Posterior vena cava (tissue), 2 donors: ENCODE data around the gene CCDC57. TPM values are rescaled to one million over a fixed set of nuclear protein-coding genes. Genes with fewer than 3 reads are reported as not detected.

ENCODE experiments used
- DNase-seq: peaks from one replicate; pipeline ENCODE4 v3.0.0-alpha.2; 2020; ENCODE audit warnings: low spot score
- intact Hi-C, 2 donors: fragments of 100-400 bp; cut with DNase I; formaldehyde crosslinking; loops; one replicate each; pipeline versions ENCODE4 v1.14.1 to v1.14.2; 2022 to 2023
- total RNA-seq, 2 donors: library from RNA; stranded (reverse); fragmentation: NEBNext Ultra II Directional; extraction: Animal tissue kit (Norgen Biotek cat#: 25700); gene quantifications; one replicate each; pipeline ENCODE4 v1.2.1, GENCODE V29; 2021
- donor health status: DM: yes; HTN: yes; CAD: no.
- donor health status: DM: yes; HTN: yes; CAD: no.

Gene CCDC57
- total RNA-seq, 2 donors from 2014 or later = 20.3 to 28.5 TPM

DNA sequence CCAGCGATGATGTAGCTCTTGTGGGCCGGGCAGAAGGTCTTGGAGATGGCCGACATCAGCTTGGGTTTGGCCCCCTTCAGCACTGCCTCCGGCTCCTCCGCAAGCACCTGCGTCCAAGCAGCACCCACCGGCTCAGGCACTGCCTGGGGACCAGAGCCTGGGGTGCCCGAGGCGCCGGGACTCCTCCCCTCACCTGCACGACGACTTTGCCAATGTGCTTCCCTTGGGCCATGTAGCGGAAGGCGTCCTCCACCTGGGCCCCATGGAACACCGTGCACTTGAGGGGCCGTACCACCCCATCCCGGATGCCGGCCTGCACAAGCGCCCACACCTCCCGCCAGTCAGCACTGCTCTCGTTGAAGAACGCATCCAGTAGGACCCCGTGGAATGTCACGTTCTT is 129.6 kb downstream of the CCDC57 start:
- intact Hi-C loops = no loop called here
- no peak for DNase-seq

DNA sequence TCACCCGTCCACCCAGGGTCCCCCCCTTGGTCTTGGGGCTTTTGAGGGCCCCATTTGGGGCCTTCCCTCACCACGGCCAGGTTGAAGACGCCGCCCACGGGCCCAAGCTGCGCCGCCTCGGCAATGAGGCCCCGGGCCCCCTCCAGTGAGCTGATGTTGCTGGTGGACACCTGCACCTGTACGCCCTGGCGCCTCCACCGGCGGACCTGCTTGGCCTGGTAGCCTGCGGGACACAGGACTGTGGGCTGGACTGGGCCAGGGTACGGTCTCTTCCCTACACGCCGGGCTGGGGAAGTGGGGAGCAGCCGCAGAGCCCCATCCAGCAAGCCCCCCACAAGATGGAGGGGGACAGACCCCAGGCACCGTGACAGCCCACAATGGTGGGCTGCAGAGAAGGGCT is 130.2 kb downstream of the CCDC57 start:
- no peak for DNase-seq
- intact Hi-C loops = no loop called here

DNA sequence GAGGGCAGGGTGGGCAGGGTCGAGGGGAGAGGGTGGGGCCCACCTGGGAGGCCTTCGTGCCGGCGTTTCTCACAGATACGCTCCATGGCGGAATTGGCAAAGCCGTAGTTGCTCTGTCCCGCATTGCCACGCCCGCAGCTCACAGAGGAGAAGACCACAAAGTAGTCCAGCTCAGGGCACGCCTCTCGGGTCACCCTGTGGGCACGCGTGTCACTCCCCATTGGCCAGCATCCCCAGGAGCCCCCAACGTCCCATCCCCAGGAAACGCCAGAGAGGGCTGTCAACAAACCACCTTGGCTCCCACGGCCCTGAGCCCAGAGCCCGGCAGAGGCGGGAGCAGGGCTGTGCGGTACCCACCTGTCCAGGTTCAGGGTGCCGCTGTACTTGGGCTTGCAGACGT is 130.7 kb downstream of the CCDC57 start:
- intact Hi-C loops = no loop called here
- no peak for DNase-seq

DNA sequence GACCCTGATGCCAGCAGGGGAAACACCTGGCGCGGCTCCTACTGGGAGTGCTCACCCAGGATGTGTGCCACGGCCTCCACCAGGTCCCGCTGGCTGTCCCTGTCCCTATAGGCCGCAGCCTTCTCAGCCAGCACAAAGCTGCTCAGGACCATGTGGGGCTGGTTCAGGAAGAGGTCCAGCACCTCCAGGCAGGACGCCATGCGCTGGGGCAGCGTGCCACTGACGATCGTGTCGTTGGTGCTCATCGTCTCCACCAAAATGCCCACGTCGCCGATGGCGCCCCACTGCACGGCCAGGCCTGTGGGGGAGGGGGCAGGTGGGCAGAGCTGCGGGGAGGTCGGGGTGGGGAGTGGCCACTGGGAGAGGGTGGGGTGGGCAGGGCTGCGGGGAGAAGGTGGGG is 131.1 kb downstream of the CCDC57 start:
- intact Hi-C loops = no loop called here
- no peak for DNase-seq

- no peak for DNase-seq
- intact Hi-C loops = no loop called here
Observed at GRCh38 chr17:82080789-82081464, 131.7 kb downstream of the CCDC57 start.

- no peak for DNase-seq
- intact Hi-C loops = no loop called here
Observed at GRCh38 chr17:82080048-82080788, 132.4 kb downstream of the CCDC57 start.

DNA sequence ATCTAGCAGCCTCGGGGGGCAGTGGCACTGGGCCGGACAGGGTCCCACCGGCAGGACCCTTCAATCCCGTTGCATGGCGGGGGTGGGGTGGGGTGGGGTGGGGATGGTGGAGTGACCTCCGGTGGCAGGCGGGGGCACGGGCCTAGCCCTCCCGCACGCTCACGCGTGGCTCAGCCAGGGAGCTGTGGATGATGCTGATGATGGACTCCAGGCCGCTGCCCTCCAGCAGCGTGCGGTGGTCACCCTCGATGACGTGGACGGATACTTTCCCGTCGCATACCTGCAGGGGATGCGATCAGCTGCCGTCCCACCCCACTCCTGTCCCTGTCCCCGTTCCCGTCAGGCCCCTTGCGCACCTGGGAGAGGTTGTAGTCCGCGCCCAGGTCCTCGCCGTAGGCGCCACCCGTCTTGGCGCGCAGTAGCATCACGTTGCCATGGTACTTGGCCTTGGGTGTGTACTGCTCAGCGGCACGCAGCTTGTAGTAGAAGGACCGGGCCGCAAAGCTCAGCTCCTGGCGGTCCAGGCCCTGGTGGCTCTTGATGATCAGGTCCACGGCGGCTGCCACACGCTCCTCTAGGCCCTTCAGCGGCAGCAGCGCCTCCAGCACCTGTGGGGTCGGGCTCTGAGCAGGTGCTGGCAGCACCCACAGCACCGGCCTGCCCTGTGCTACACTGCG is 133.5 kb downstream of the CCDC57 start:
- intact Hi-C loops = no loop called here
- no peak for DNase-seq

- intact Hi-C loops = no loop called here
- DNase-seq = no peak
Observed at GRCh38 chr17:82078433-82078832, 134.2 kb downstream of the CCDC57 start.

DNA sequence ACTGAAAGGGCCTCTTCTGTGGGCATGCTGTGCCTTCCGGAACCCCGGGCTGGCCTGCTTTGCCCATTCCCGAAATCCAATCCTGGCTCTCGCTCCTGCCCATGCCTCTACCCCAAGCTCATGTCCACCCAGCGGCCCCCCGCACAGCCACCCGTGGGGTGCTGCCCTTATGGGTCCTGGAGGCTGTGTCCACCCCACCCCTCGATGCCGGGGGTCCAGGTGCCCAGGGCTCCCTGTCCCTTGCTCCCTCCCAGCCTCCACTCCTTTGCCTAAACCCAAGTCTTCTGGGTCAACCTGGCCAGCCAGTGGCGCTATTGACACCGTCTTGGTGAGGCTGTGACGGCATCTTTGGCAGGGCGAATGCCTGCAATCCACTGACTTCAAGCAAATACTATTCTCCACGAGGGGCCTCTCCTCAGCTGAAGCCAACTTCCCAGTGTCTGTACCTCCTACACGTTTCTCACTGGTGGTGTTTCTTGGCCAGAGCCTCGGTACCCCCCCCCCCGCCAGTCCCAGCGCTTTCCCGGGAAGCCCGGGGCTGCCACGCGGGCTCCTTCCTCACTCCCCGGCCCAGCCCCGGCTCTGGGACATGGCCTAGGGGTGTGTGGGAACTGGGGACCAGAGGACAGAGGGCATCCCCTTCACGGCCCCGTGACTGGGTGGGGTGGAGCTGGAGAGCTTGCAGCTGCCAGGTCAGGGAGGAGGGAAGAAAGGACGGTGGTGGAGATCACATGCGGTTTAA is 134.9 kb downstream of the CCDC57 start:
- intact Hi-C loops = no loop called here
- DNase-seq = no peak

DNA sequence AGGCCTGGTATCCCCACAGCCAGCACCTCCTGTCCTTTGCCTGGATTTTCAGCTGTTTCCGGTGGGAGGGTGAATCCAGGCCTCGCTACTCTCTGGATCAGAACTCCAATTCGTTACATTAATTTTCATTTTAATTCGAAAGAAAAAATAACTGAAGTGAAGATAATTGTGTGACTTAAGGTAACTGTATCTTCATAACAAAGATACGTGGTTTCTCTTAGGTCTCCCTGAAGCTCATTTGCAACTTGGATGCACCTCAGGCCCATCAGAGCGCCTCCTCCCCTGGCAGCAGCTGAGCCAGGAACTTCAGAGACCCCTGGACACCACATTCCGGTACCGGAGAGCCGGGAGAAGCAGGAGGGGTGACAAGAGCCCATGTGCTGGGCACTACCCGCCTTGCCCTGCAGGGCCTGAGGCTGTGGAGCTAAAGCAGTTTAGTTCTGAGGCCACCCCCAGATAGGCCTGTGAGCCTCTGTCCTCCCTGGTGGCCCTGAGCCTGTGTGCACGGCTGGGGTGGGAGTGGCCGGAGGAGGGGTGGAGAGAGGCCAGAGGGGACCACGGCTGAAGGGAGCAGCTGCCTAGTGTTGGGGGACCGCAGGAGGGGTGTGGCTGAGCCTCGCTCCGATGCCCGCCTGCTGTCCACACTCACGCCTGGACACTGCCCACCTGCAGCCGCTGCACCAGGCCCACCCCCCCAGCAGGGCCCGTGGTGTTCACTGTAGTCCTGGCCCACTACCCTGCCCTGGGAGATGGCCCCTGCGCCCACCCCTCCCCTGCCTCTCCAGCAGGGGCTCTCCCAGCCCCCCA is 135.7 kb downstream of the CCDC57 start:
- intact Hi-C loops = no loop called here
- no peak for DNase-seq

DNA sequence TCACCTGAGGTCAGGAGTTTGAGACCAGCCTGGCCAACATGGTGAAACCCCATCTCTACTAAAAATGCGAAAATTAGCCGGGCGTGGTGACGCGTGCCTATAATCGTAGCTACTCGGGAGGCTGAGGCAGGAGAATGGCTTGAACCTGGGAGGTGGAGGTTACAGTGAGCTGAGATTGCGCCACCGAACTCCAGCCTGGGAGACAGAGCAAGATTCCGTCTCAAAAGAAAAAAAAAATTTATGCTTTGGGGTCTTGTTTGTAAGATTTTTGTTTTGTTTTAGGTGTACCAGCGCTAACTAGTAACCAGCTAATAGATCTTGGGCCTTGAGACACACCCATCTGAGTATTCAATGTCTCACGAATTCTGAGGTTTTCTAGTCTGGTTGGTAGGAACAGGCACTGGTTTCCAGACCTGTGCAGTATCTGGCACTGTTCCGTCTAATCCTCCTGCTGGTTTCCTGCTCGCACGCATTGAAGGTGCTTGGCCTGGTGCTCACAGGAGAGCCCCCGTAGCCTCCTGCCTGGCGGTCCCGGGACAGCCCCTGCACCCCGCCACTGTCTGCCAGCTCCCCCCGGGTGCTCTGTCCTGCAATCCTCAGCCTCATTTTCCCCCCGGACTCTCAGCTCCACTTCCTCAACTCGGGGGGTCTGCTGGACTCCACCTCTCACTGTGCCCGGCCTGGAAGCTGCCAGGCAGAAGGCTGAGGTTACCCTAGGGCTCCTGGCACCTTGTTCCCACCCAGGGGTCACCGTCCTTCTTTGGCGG is 136.4 kb downstream of the CCDC57 start:
- intact Hi-C loops = no loop called here
- no peak for DNase-seq

- intact Hi-C loops = no loop called here
- DNase-seq = no peak
Observed at GRCh38 chr17:82073446-82073845, 139.2 kb downstream of the CCDC57 start.

GRCh38 chr17:82072827-82073226 is 139.8 kb downstream of the CCDC57 start:
- intact Hi-C loops = no loop called here
- DNase-seq = no peak

- DNase-seq = no peak
- intact Hi-C loops = no loop called here
Observed at GRCh38 chr17:82070611-82071010, 142.0 kb downstream of the CCDC57 start.

- intact Hi-C loops = no loop called here
- DNase-seq = peak; percentile 91
Observed at GRCh38 chr17:82065638-82066303, 146.9 kb downstream of the CCDC57 start, which contains the start of gene DUS1L. Gene DUS1L (minus strand): TSS chr17:82065804. CDS start chr17:82065059, 745 bp downstream.

GRCh38 chr17:82065193-82065637 is 147.4 kb downstream of the CCDC57 start:
- DNase-seq = no peak
- intact Hi-C loops = no loop called here

DNA sequence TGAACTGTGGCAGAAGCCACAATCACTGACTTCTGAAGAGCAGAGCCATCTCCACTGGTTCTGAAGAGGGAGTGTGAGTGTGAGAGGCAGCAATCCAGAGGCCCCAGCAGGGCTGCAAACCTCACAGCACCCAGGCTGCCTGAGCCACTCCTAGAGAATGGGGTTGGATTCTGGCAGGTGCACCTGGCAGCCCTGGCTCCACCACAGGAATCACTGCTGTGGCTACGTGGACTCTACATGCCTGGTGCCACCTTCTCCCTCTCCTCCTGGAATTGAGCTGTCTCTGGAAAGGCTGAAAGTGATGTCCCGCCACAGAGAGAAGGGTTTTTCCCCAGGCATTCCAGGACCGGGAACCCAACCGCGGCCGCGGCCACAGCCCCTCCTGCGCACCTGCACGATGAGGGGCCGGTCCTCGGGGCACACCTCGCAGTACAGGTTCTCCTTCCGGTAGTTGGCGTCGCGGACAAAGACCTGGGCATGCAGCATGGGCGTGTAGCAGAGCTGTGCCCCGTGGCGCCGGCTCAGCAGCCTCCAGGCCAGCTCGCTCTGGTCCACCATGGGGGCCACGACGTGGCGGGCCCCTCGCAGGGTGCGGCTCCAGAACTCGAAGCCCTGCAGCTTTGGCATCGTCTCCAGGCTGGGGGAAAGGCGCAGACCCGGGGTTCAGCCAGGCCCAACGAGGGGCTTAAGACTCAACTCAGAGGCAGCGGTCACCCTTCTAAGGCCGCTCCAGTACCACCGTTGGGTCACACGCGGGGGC is 148.0 kb downstream of the CCDC57 start:
- intact Hi-C loops = no loop called here
- DNase-seq = no peak
